Fibroblast of lung (primary cell): ENCODE data around the gene TLK2. TPM values are rescaled to one million over a fixed set of nuclear protein-coding genes. Genes with fewer than 3 reads are reported as not detected.

Experiments
- DNase-seq, 2 donors: peaks; one replicate each; pipeline versions ENCODE4 v3.0.0 to v3.0.0-alpha.2; 2010; ENCODE audit warnings: low read depth in 2 of 2
- H2AFZ ChIP-seq: 2 replicates; pipeline ENCODE4 v1.5.1; 2012; ENCODE audit warnings: low read length, control low read depth, inconsistent platforms
- H3K27ac ChIP-seq: 2 replicates; pipeline ENCODE4 v1.5.1; 2011; ENCODE audit warnings: low read length, control low read depth; ENCODE audit not compliant: insufficient read depth
- H3K27me3 ChIP-seq: 2 replicates; pipeline ENCODE4 v1.5.1; 2011; ENCODE audit warnings: mild to moderate bottlenecking, low read length; ENCODE audit not compliant: control insufficient read depth, insufficient read depth
- H3K36me3 ChIP-seq: 2 replicates; pipeline ENCODE4 v1.5.1; 2011; ENCODE audit warnings: low read length; ENCODE audit not compliant: control insufficient read depth, insufficient read depth
- H3K4me1 ChIP-seq: 2 replicates; pipeline ENCODE4 v1.5.1; 2011; ENCODE audit warnings: low read length; ENCODE audit not compliant: control insufficient read depth, insufficient read depth; ENCODE audit errors: extremely low read depth
- H3K4me2 ChIP-seq: 2 replicates; pipeline ENCODE4 v1.5.1; 2011; ENCODE audit warnings: low read length, control low read depth; ENCODE audit not compliant: insufficient read depth; ENCODE audit errors: extremely low read depth
- H3K4me3 ChIP-seq, 4 experiments: fragments of 200-600 bp in 1 of 4; sonication (generic) in 1 of 4; replicated peaks in 1 of 4; 2 replicates each; pipeline ENCODE4 v1.5.1; 2011 to 2016; ENCODE audit warnings: low read length in 4 of 4, low read depth in 3 of 4, mild to moderate bottlenecking in 3 of 4, control low read depth in 2 of 4, inconsistent platforms in 1 of 4, mixed read lengths in 1 of 4; ENCODE audit not compliant: insufficient read depth in 1 of 4; ENCODE audit errors: control extremely low read depth in 1 of 4
- H3K79me2 ChIP-seq: 2 replicates; pipeline ENCODE4 v1.5.1; 2012; ENCODE audit warnings: mild to moderate bottlenecking, low read length, inconsistent platforms; ENCODE audit not compliant: control insufficient read depth, insufficient read depth
- H3K9ac ChIP-seq: 2 replicates; pipeline ENCODE4 v1.5.1; 2011; ENCODE audit warnings: mild to moderate bottlenecking, low read length, control low read depth; ENCODE audit not compliant: insufficient read depth
- H3K9me3 ChIP-seq: 2 replicates; pipeline ENCODE4 v1.5.1; 2012; ENCODE audit warnings: low read depth, low read length; ENCODE audit not compliant: control insufficient read depth, insufficient read depth
- H4K20me1 ChIP-seq: 2 replicates; pipeline ENCODE4 v1.5.1; 2011; ENCODE audit warnings: low read length; ENCODE audit not compliant: control insufficient read depth, insufficient read depth; ENCODE audit errors: extremely low read depth
- CTCF ChIP-seq, 2 donors: IDR thresholded peaks in 1 of 2; conservative IDR thresholded peaks in 1 of 2; 1 replicate in 1 of 2; 2 replicates in 1 of 2; pipeline ENCODE4 v1.5.1; 2011 to 2012; ENCODE audit warnings: low read length in 2 of 2, control low read depth in 1 of 2, inconsistent platforms in 1 of 2, low read depth in 1 of 2, mild to moderate bottlenecking in 1 of 2
- EZH2 ChIP-seq: IDR thresholded peaks from 2 replicates; pipeline ENCODE4 v1.5.1; 2012; ENCODE audit warnings: low read length, control low read depth, mild to moderate bottlenecking; ENCODE audit errors: missing control alignments
- polyA plus RNA-seq, 2 donors: library from polyadenylated mRNA; depleted of rRNA in 1 of 2; stranded (reverse) in 1 of 2; unstranded in 1 of 2; fragments of >200 nt; gene quantifications; 2 replicates each; pipeline ENCODE4 v1.2.1, GENCODE V29; 2011 to 2012; ENCODE audit warnings: missing spikeins in 1 of 2
- total RNA-seq: library from RNA; depleted of rRNA; stranded (reverse); fragments of >200 nt; gene quantifications from 2 replicates; pipeline ENCODE4 v1.2.1, GENCODE V29; 2014

The TLK2 gene
- total and polyA plus RNA-seq, 2 donors (not counting 1 experiment from before 2014, with no cell fraction given) = 55.5 to 63.9 TPM

GRCh38 chr17:62662855-62663254 lies 184.2 kb downstream of the TLK2 start:
- Histone ChIP-seq H3K9me3 (no peaks in the 10 kb centered on the region), H3K4me3 (no peak overlapping the region), H3K79me2 (peaks cover 16% of the 10 kb centered on the region), H4K20me1 (no peaks in the 10 kb centered on the region), H3K4me2 (no peak overlapping the region), H3K4me1 (peaks cover 5% of the 10 kb centered on the region), H3K27ac (no peak overlapping the region), H3K36me3 (peaks cover 16% of the 10 kb centered on the region), H2AFZ (no peak overlapping the region), H3K9ac (no peak overlapping the region), H3K27me3 (no peaks in the 10 kb centered on the region)
- TF ChIP-seq EZH2 = no peak
- no peak for TF ChIP-seq CTCF (conservative IDR thresholded peaks at IDR 0.05 in 1 of 2, IDR thresholded peaks at IDR 0.05 in 1 of 2; ENCODE audit: low read depth in 1 of 2, low read length in 2 of 2)
- DNase-seq = peak in 1 of 2 donors; percentile 42

Other genes starting within 250 kb of the TLK2 start
- not detected in 2 replicates for gene EFCAB3, start 98.3 kb upstream of the TLK2 start, total RNA-seq
- gene EFCAB3, start 98.3 kb upstream of the TLK2 start, polyA plus RNA-seq = not detected in 2 replicates
- 18.5 and 18.7 TPM in 2 replicates for gene METTL2A, start 54.9 kb upstream of the TLK2 start, total RNA-seq
- 17.5 and 19.1 TPM in 2 replicates for gene METTL2A, start 54.9 kb upstream of the TLK2 start, polyA plus RNA-seq
- gene MRC2, start 148.8 kb downstream of the TLK2 start, total RNA-seq = 164 and 246 TPM in 2 replicates
- 48.2 and 98.7 TPM in 2 replicates for gene MRC2, start 148.8 kb downstream of the TLK2 start, polyA plus RNA-seq